Small intestine (tissue), 7 donors: Measurements from ENCODE around the gene IZUMO4. TPM values are rescaled to one million over a fixed set of nuclear protein-coding genes. Genes with fewer than 3 reads are reported as not detected.

Experiments used
- DNase-seq, 2 donors: peaks; one replicate each; pipeline versions ENCODE4 v3.0.0 to v3.0.0-alpha.2; 2013
- FAIRE-seq: peaks from 2 replicates; lab custom pipeline; 2012; peaks lifted over from hg19 to GRCh38; lab: Jason Lieb, UNC
- H3K27ac ChIP-seq, 3 donors: one replicate each; pipeline ENCODE4 v1.5.1; 2013; ENCODE audit warnings: low read length in 2 of 3, mild to moderate bottlenecking in 2 of 3, control low read depth in 1 of 3, inconsistent platforms in 1 of 3, low read depth in 1 of 3, moderate library complexity in 1 of 3
- H3K27me3 ChIP-seq, 3 donors: one replicate each; pipeline ENCODE4 v1.6.1; 2013; ENCODE audit warnings: low read length in 3 of 3, inconsistent platforms in 1 of 3; ENCODE audit not compliant: control insufficient read depth in 3 of 3, insufficient read depth in 3 of 3
- H3K36me3 ChIP-seq, 3 donors: one replicate each; pipeline ENCODE4 v1.6.1; 2013; ENCODE audit warnings: low read length in 3 of 3, inconsistent platforms in 1 of 3, low read depth in 1 of 3, mild to moderate bottlenecking in 1 of 3, moderate library complexity in 1 of 3; ENCODE audit not compliant: control insufficient read depth in 3 of 3, insufficient read depth in 2 of 3
- H3K4me1 ChIP-seq, 3 donors: one replicate each; pipeline ENCODE4 v1.6.1; 2013; ENCODE audit warnings: low read length in 2 of 3, inconsistent platforms in 1 of 3, low read depth in 1 of 3, mild to moderate bottlenecking in 1 of 3, moderate library complexity in 1 of 3; ENCODE audit not compliant: control insufficient read depth in 3 of 3, insufficient read depth in 2 of 3
- H3K4me3 ChIP-seq, 3 donors: one replicate each; pipeline ENCODE4 v1.5.1; 2013; ENCODE audit warnings: low read length in 3 of 3, control low read depth in 1 of 3, inconsistent platforms in 1 of 3, low read depth in 1 of 3, mild to moderate bottlenecking in 1 of 3, moderate library complexity in 1 of 3
- H3K9me3 ChIP-seq, 2 donors: one replicate each; pipeline ENCODE4 v1.6.1; 2013; ENCODE audit warnings: low read depth in 1 of 2, low read length in 1 of 2; ENCODE audit not compliant: control insufficient read depth in 2 of 2, insufficient read depth in 1 of 2
- WGBS, 3 donors: extraction: QIAGEN DNeasy Blood & Tissue Kit; methylation state at CpG; one replicate each; pipeline ENCODE4 v1.1.7; 2013; 5-methylcytosine and 5-hydroxymethylcytosine counted together
- polyA plus RNA-seq, 4 donors: library from polyadenylated mRNA; stranded (reverse) in 3 of 4; unstranded in 1 of 4; fragments of 200-250 nt in 3 of 4; fragments of 120-200 nt in 1 of 4; gene quantifications; one replicate each; pipeline versions ENCODE4 v1.2.1 to v1.2.3, GENCODE V29; 2013
- donor health status: healthy with polysubstance abuse.
- donor health status: control.
- donor health status: control.
- donor health status: Bipolar disorder and iron deficiency.
- donor health status: healthy.

IZUMO4 gene
- polyA plus RNA-seq, 4 donors = 2.4 to 5.8 (median 4.2) TPM

- Histone ChIP-seq H3K27me3 (no peaks in the 10 kb centered on the region), H3K36me3 (peaks cover 43 to 97% (median 50%) of the 10 kb centered on the region in 3 donors), H3K4me1 (no peaks in the 10 kb centered on the region), H3K9me3 (peaks cover 0 to 20% of the 10 kb centered on the region in 2 donors), H3K27ac (no peak overlapping the region), H3K4me3 (no peak overlapping the region)
- WGBS, 3 donors = 88 to 95% (median 93%) methylated on average over 31 of the region's 31 CpGs
- no peak for DNase-seq
- no peak for FAIRE-seq
Measured at GRCh38 chr19:2109046-2109864, 12.5 kb downstream of the IZUMO4 start.

GRCh38 chr19:2110822-2111221 is 14.1 kb downstream of the IZUMO4 start:
- Histone ChIP-seq H3K4me3 (no peak overlapping the region), H3K27me3 (no peaks in the 10 kb centered on the region), H3K36me3 (peaks cover 48 to 98% (median 61%) of the 10 kb centered on the region in 3 donors), H3K9me3 (peaks cover 0 to 7% of the 10 kb centered on the region in 2 donors), H3K4me1 (no peaks in the 10 kb centered on the region), H3K27ac (no peak overlapping the region)
- 90 to 96% (median 96%) methylated on average over 13 of the region's 13 CpGs for WGBS, 3 donors
- FAIRE-seq (no peak), DNase-seq (no peak)

GRCh38 chr19:2111425-2111824 is 14.7 kb downstream of the IZUMO4 start:
- H3K36me3 ChIP-seq = peaks cover 53 to 98% (median 66%) of the 10 kb centered on the region in 3 donors
- H3K27ac ChIP-seq = no peak overlapping the region
- no peak for DNase-seq
- no peaks in the 10 kb centered on the region for H3K27me3 ChIP-seq
- peaks cover 0 to 1% of the 10 kb centered on the region in 2 donors for H3K9me3 ChIP-seq
- no peaks in the 10 kb centered on the region for H3K4me1 ChIP-seq
- WGBS, 3 donors = 93 to 96% (median 94%) methylated on average over 22 of the region's 22 CpGs
- FAIRE-seq = no peak
- no peak overlapping the region for H3K4me3 ChIP-seq

- Histone ChIP-seq H3K27me3 (no peaks in the 10 kb centered on the region), H3K4me3 (no peak overlapping the region), H3K9me3 (no peaks in the 10 kb centered on the region), H3K27ac (no peak overlapping the region), H3K36me3 (peaks cover 52 to 98% (median 66%) of the 10 kb centered on the region in 3 donors), H3K4me1 (no peaks in the 10 kb centered on the region)
- DNase-seq = no peak
- WGBS, 3 donors = 92 to 95% (median 94%) methylated on average over 20 of the region's 20 CpGs
- no peak for FAIRE-seq
Measured at GRCh38 chr19:2111886-2112285, 15.2 kb downstream of the IZUMO4 start.

- H3K27ac ChIP-seq = no peak overlapping the region
- WGBS, 3 donors = 86 to 90% (median 86%) methylated on average over 22 to 23 of the region's 23 CpGs
Measured at GRCh38 chr19:2112516-2113320, 16.0 kb downstream of the IZUMO4 start.

GRCh38 chr19:2113439-2114211 is 16.9 kb downstream of the IZUMO4 start:
- no peak for FAIRE-seq
- WGBS, 3 donors = 93 to 97% (median 93%) methylated on average over 22 to 24 of the region's 24 CpGs
- peaks cover 44 to 99% (median 63%) of the 10 kb centered on the region in 3 donors for H3K36me3 ChIP-seq
- H3K27ac ChIP-seq = no peak overlapping the region
- no peaks in the 10 kb centered on the region for H3K9me3 ChIP-seq
- H3K4me1 ChIP-seq = no peaks in the 10 kb centered on the region
- H3K27me3 ChIP-seq = no peaks in the 10 kb centered on the region
- H3K4me3 ChIP-seq = no peak overlapping the region
- no peak for DNase-seq

More at GRCh38 chr19:2112516-2113320, 16.0 kb downstream of the IZUMO4 start:
- Histone ChIP-seq H3K4me1 (no peaks in the 10 kb centered on the region), H3K27me3 (no peaks in the 10 kb centered on the region), H3K4me3 (no peak overlapping the region), H3K9me3 (no peaks in the 10 kb centered on the region), H3K36me3 (peaks cover 52 to 99% (median 67%) of the 10 kb centered on the region in 3 donors)
- no peak for FAIRE-seq
- DNase-seq = no peak

- Histone ChIP-seq H3K4me3 (no peak overlapping the region), H3K9me3 (no peaks in the 10 kb centered on the region), H3K27ac (no peak overlapping the region), H3K27me3 (no peaks in the 10 kb centered on the region), H3K4me1 (no peaks in the 10 kb centered on the region), H3K36me3 (peaks cover 41 to 98% (median 61%) of the 10 kb centered on the region in 3 donors)
- no peak for FAIRE-seq
- DNase-seq = no peak
- WGBS, 3 donors = 90 to 98% (median 96%) methylated on average over 9 of the region's 9 CpGs
Measured at GRCh38 chr19:2114218-2114617, 17.5 kb downstream of the IZUMO4 start.

GRCh38 chr19:2114821-2115220 is 18.1 kb downstream of the IZUMO4 start:
- Histone ChIP-seq H3K4me1 (no peaks in the 10 kb centered on the region), H3K9me3 (no peaks in the 10 kb centered on the region), H3K27me3 (no peaks in the 10 kb centered on the region), H3K36me3 (peaks cover 40 to 98% (median 56%) of the 10 kb centered on the region in 3 donors), H3K4me3 (no peak overlapping the region), H3K27ac (no peak overlapping the region)
- no peak for FAIRE-seq
- WGBS, 3 donors = 94 to 98% (median 97%) methylated on average over 19 to 21 of the region's 21 CpGs
- no peak for DNase-seq
